ENCODE measurements around the gene ASXL1.
"Not testable (repeated sequence)": the region's sequence is repeated elsewhere in the genome, so short reads cannot be mapped to it uniquely, and the experiment has no call there.

Gene ASXL1

DNA sequence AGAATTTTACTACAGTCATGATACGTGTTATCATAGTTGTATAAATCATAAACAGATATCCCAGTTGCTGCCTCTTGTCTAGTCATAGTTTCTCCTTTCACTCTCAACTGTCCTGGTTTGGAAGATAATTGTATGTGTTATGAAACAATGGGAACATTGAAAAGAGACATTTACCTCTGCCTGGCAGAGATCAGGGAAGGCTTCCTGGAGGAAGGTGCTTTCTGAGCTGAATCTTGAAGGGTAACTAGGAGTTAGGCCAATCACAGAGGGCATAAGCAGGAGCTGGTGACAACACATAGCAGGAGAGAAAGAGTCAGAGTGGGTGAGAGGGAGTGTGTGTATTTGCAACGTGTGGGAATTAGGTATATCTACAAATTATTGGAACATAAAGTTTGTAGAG is 5.4 kb downstream of the ASXL1 start:
- H3K4me3 Mint-ChIP-seq = peak overlapping the region; percentile 95
- peaks cover 40% of the 10 kb centered on the region for H3K36me3 Mint-ChIP-seq (ENCODE audit: low read depth)
- no peaks in the 10 kb centered on the region for H3K9me3 Mint-ChIP-seq
- no peak for ATAC-seq
- no peak for DNase-seq
- H3K27me3 Mint-ChIP-seq = no peaks in the 10 kb centered on the region
- H3K27ac Mint-ChIP-seq = peak overlapping the region; percentile 89
- peaks cover 83% of the 10 kb centered on the region for H3K4me1 Mint-ChIP-seq

DNA sequence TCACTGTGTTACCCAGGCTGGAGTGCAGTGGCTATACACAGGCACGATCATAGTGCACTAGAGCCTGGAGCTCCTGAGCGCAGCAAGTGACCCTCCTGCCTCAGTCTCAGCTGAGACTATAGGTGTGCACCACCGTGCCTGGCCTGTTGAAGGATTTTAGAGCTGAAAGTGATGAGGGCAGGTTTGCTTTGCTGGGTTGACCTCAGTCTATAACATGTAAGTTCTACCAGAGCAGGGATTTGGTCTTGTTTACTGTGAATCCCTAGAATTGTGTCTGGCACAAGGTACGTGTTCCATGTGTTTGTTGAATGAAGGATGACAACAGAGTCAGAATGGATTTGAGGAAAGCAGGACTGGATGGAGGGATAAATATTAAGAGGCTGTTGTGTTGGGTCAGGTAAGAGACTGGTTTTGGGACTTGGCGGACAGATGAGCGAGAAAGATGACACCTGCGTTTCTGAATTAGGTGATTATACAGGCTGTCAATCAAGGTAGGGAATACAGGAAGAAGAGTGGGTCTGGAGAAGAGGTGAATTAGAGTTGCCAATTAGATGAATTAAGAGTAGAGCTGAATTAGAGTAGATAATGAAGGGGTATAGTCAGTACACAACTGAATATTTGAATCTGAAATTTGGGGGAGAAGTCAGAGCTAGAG is 6.5 kb downstream of the ASXL1 start:
- DNase-seq (no peak), ATAC-seq (no peak)
- Mint-ChIP-seq H3K4me1 (peaks cover 88% of the 10 kb centered on the region), H3K36me3 (ENCODE audit: low read depth) (peaks cover 44% of the 10 kb centered on the region), H3K4me3 (peak overlapping the region; percentile 0), H3K27ac (peak overlapping the region; percentile 2), H3K9me3 (no peaks in the 10 kb centered on the region), H3K27me3 (no peaks in the 10 kb centered on the region)

GRCh38 chr20:32365564-32365963 is 7.4 kb downstream of the ASXL1 start:
- H3K36me3 Mint-ChIP-seq (ENCODE audit: low read depth) = peaks cover 44% of the 10 kb centered on the region
- ATAC-seq (no peak), DNase-seq (no peak)
- no peak overlapping the region for H3K4me3 Mint-ChIP-seq
- H3K9me3 Mint-ChIP-seq = no peaks in the 10 kb centered on the region
- peaks cover 83% of the 10 kb centered on the region for H3K4me1 Mint-ChIP-seq
- H3K27ac Mint-ChIP-seq = peak overlapping the region; percentile 49
- no peaks in the 10 kb centered on the region for H3K27me3 Mint-ChIP-seq

GRCh38 chr20:32366380-32366779 is 8.2 kb downstream of the ASXL1 start:
- Mint-ChIP-seq H3K36me3 (ENCODE audit: low read depth) (peaks cover 40% of the 10 kb centered on the region), H3K4me3 (peak overlapping the region; percentile 12), H3K9me3 (no peaks in the 10 kb centered on the region), H3K4me1 (peaks cover 76% of the 10 kb centered on the region), H3K27me3 (no peaks in the 10 kb centered on the region), H3K27ac (peak overlapping the region; percentile 49)
- DNase-seq (no peak), ATAC-seq (peak; percentile 55)

GRCh38 chr20:32368323-32368722 is 10.2 kb downstream of the ASXL1 start:
- H3K27ac Mint-ChIP-seq = no peak overlapping the region
- no peak overlapping the region for H3K4me3 Mint-ChIP-seq
- H3K27me3 Mint-ChIP-seq = no peaks in the 10 kb centered on the region
- H3K9me3 Mint-ChIP-seq = no peaks in the 10 kb centered on the region
- DNase-seq = no peak
- peaks cover 44% of the 10 kb centered on the region for H3K36me3 Mint-ChIP-seq (ENCODE audit: low read depth)
- ATAC-seq = no peak
- H3K4me1 Mint-ChIP-seq = peaks cover 56% of the 10 kb centered on the region

DNA sequence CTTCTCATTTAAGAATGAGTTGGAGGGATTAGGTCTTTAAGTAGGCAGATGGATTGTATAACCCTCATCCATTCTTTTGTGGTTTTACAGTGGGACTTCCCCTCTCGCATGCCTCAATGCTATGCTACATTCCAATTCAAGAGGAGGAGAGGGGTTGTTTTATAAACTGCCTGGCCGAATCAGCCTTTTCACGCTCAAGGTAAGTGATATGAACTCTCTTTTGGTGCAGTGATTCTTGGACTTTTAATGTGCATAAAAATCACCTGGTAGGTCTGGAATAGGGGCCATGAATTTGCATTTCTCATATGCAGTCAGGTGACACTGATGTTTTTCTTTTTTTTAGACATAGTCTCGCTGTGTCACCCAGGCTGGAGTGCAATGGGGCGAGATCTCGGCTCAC is 10.8 kb downstream of the ASXL1 start:
- Mint-ChIP-seq H3K4me3 (no peak overlapping the region), H3K27ac (no peak overlapping the region)

DNA sequence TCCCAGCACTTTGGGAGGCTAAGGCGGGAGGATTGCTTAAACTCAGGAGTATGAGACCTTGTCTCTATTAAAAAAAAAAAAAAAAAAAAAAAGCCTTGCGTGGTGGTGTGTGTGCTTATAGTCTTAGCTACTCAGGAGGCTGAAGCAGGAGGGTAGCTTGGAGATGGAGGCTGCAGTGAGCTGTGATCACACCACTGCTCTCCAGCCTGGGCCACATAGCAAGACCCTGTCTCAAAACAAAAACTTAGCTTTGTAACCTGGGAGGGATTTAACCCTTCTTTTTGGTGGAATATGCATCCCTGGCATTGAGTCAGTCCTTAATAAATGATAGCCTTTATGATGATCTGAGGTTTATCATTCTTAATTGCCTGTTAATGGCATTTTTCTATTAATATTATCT is 12.8 kb downstream of the ASXL1 start:
- H3K36me3 Mint-ChIP-seq (ENCODE audit: low read depth) = peaks cover 48% of the 10 kb centered on the region
- DNase-seq (no peak), ATAC-seq (no peak)
- H3K4me3 Mint-ChIP-seq = no peak overlapping the region
- no peaks in the 10 kb centered on the region for H3K9me3 Mint-ChIP-seq
- H3K27ac Mint-ChIP-seq = no peak overlapping the region
- H3K4me1 Mint-ChIP-seq = peaks cover 34% of the 10 kb centered on the region
- no peaks in the 10 kb centered on the region for H3K27me3 Mint-ChIP-seq

More for the DNA sequence above, 10.8 kb downstream of the ASXL1 start:
- H3K4me1 Mint-ChIP-seq = peaks cover 50% of the 10 kb centered on the region
- DNase-seq (no peak), ATAC-seq (no peak)
- H3K36me3 Mint-ChIP-seq (ENCODE audit: low read depth) = peaks cover 44% of the 10 kb centered on the region
- no peaks in the 10 kb centered on the region for H3K27me3 Mint-ChIP-seq
- no peaks in the 10 kb centered on the region for H3K9me3 Mint-ChIP-seq

DNA sequence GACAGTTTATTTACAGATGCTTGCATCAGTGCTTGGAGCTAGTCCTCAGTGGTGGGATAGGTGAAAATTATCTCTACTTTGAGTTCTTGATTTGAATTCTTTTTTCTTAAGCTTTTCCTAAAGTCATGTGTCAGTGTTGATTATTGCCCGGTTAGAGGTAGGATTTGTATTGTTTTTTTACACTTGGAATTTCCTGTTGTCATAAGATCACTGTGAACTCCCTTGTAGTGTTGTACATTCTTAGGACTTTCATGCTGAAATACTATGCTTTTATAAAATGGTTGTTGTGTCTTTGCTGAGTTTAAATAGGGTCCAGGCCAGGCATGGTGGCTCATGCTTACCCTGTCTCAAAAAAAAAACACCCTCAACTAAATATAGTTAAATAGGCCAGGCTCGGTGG is 20.3 kb downstream of the ASXL1 start:
- Mint-ChIP-seq H3K9me3 (no peaks in the 10 kb centered on the region), H3K27me3 (no peaks in the 10 kb centered on the region), H3K36me3 (ENCODE audit: low read depth) (peaks cover 25% of the 10 kb centered on the region), H3K4me1 (peaks cover 8% of the 10 kb centered on the region), H3K4me3 (no peak overlapping the region), H3K27ac (peak overlapping the region; percentile 12)
- no peak for ATAC-seq
- no peak for DNase-seq

DNA sequence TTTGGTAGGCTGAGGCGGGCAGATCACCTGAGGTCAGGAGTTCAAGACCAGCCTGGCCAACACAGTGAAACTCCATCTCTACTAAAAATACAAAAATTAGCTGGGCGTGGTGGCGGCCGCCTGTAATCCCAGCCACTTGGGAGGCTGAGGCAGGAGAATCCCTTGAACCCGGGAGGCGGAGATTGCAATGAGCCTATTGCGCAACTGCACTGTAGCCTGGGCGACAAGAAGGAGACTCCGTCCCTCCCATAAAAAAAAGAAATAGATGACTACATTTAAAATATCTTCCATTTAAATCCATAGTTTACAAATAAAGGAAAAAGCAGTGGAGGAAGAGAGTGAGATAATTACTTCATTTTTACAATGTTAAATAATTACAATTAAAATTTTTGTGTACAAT is 21.9 kb downstream of the ASXL1 start:
- H3K9me3 Mint-ChIP-seq, ATAC-seq, H3K27ac Mint-ChIP-seq, DNase-seq, H3K4me3 Mint-ChIP-seq, H3K27me3 Mint-ChIP-seq: not testable (repeated sequence)
- peaks cover 22% of the 10 kb centered on the region for H3K4me1 Mint-ChIP-seq
- peaks cover 29% of the 10 kb centered on the region for H3K36me3 Mint-ChIP-seq (ENCODE audit: low read depth)

GRCh38 chr20:32380745-32381144 is 22.6 kb downstream of the ASXL1 start:
- Mint-ChIP-seq H3K27ac (no peak overlapping the region), H3K4me3 (no peak overlapping the region), H3K9me3 (no peaks in the 10 kb centered on the region), H3K36me3 (ENCODE audit: low read depth) (peaks cover 33% of the 10 kb centered on the region), H3K4me1 (peaks cover 28% of the 10 kb centered on the region), H3K27me3 (no peaks in the 10 kb centered on the region)
- DNase-seq = no peak
- ATAC-seq = no peak

GRCh38 chr20:32382102-32382950 is 24.2 kb downstream of the ASXL1 start:
- H3K9me3 Mint-ChIP-seq = no peaks in the 10 kb centered on the region
- peaks cover 43% of the 10 kb centered on the region for H3K4me1 Mint-ChIP-seq

GRCh38 chr20:32383441-32383840 is 25.3 kb downstream of the ASXL1 start:
- not testable (repeated sequence) for H3K27me3 Mint-ChIP-seq, H3K4me3 Mint-ChIP-seq, H3K9me3 Mint-ChIP-seq, H3K27ac Mint-ChIP-seq, DNase-seq, ATAC-seq
- peaks cover 50% of the 10 kb centered on the region for H3K4me1 Mint-ChIP-seq
- peaks cover 34% of the 10 kb centered on the region for H3K36me3 Mint-ChIP-seq (ENCODE audit: low read depth)

More at GRCh38 chr20:32382102-32382950, 24.2 kb downstream of the ASXL1 start:
- ATAC-seq (no peak), DNase-seq (no peak)
- H3K36me3 Mint-ChIP-seq (ENCODE audit: low read depth) = peaks cover 34% of the 10 kb centered on the region
- no peaks in the 10 kb centered on the region for H3K27me3 Mint-ChIP-seq
- no peak overlapping the region for H3K4me3 Mint-ChIP-seq
- H3K27ac Mint-ChIP-seq = no peak overlapping the region

- H3K27me3 Mint-ChIP-seq = no peaks in the 10 kb centered on the region
- no peaks in the 10 kb centered on the region for H3K9me3 Mint-ChIP-seq
- H3K4me1 Mint-ChIP-seq = peaks cover 54% of the 10 kb centered on the region
- H3K4me3 Mint-ChIP-seq = no peak overlapping the region
- DNase-seq = no peak
- H3K27ac Mint-ChIP-seq = no peak overlapping the region
- H3K36me3 Mint-ChIP-seq (ENCODE audit: low read depth) = peaks cover 34% of the 10 kb centered on the region
- ATAC-seq = no peak
Observed at GRCh38 chr20:32385541-32385940, 27.4 kb downstream of the ASXL1 start.

DNA sequence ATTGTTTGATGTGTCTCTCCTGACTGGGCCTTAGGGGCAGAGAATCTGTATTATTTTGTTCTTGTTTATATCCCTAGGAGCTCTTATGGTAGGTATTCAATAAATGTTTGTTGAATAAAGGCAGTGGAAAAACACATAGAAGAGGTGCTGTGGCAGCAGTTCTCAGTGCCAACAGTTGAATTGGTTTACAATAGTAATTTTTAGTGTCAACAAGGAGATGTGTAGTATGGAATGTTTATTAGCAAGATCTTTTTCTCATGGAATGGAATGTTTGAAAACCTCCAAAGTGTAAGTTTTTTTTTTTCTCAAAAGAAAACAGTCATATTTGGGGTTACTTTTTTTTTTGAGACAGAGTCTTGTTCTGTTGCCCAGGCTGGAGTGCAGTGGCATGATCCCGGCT is 28.0 kb downstream of the ASXL1 start:
- DNase-seq = no peak
- Mint-ChIP-seq H3K36me3 (ENCODE audit: low read depth) (peaks cover 39% of the 10 kb centered on the region), H3K27me3 (no peaks in the 10 kb centered on the region), H3K9me3 (no peaks in the 10 kb centered on the region), H3K4me1 (peaks cover 54% of the 10 kb centered on the region), H3K4me3 (no peak overlapping the region), H3K27ac (peak overlapping the region; percentile 45)
- ATAC-seq = no peak

DNA sequence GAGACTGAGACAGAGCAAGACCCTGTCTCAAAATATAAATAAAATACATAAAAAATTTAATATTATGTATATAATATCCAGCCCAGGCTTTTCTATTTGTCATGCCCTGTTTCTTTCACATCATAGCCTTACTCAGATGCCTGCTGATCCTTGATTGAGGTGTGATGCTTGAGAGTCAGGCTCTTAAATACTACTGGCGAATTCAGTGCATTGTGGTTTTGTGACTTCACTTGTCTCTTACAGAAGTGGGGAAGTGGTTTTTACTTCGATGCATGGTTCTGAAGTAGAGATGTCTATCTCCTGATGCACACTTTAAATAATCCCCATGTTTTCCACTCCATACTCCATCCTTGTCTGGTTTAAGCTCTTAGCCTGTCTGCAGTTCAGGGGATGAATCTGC is 29.1 kb downstream of the ASXL1 start:
- H3K4me1 Mint-ChIP-seq = peaks cover 56% of the 10 kb centered on the region
- peak overlapping the region; percentile 7 for H3K27ac Mint-ChIP-seq
- peak; percentile 95 for ATAC-seq

More for the DNA sequence above, 29.1 kb downstream of the ASXL1 start:
- no peak overlapping the region for H3K4me3 Mint-ChIP-seq
- no peaks in the 10 kb centered on the region for H3K27me3 Mint-ChIP-seq
- peaks cover 44% of the 10 kb centered on the region for H3K36me3 Mint-ChIP-seq (ENCODE audit: low read depth)
- DNase-seq = no peak
- no peaks in the 10 kb centered on the region for H3K9me3 Mint-ChIP-seq

All from activated naive CD8-positive, alpha-beta T cell treated with anti-CD3 and anti-CD28 coated beads, Interleukin-2, amount 50 U/mL, for 24 hours (primary cell).